ENCODE results near the gene BCL2L1.

Gene BCL2L1

DNA sequence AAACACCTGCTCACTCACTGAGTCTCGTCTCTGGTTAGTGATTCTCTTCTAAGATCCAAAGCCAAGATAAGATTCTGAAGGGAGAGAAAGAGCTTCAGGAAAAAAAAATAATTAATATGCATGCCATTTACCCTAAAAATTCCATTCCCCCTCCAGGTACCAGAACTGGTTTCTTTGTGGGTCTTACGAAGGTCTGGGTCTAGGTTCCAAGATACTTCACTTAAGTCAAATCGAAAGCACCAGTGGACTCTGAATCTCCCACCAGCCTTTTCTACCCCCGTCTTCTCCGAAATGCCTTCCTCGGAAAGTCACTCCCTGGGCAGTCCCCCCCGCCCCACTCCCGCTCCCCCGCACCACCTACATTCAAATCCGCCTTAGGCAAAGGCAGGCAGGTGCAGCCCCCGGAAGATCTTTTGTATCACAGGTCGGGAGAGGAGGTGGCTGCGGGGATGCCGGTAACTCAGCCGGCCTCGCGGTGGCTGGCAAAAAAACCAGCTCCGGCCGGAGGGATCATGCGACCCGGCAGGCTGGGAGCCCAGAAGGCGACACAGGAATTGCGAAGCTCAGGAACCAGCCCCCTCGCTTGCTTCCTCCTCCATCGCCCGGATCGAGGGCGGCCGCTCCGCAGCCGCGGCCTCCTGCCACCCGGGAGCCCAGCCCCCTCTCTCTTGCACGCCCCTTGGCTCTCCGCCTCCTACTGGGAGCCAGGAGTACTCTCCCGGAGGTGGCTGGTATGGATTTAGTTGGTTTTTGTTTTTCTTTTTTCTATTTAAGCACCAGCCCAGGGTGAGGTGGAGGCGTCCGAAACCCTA lies at the start of gene BCL2L1:
Gene BCL2L1, minus strand, starts transcription at position 612 of the 812 bp plus-strand sequence. CDS start 650 bp downstream, outside the sequence.
- H3K27me3 ChIP-seq (ENCODE audit: insufficient read depth, low read length), result no peaks in the 10 kb centered on the region
- H3K4me1 ChIP-seq (ENCODE audit: insufficient read depth, low read length), result peaks cover 40% of the 10 kb centered on the region
- H3K4me3 ChIP-seq (ENCODE audit: low read length), result peak within 1 kb of the TSS; percentile 66
- H3K36me3 ChIP-seq (ENCODE audit: insufficient read depth, low read length), result peaks cover 31% of the 10 kb centered on the region
- H2AFZ ChIP-seq (ENCODE audit: low read depth, low read length), result peak within 1 kb of the TSS; percentile 78
- H3K9me3 ChIP-seq (ENCODE audit: low read length), result peaks cover 2% of the 10 kb centered on the region

DNA sequence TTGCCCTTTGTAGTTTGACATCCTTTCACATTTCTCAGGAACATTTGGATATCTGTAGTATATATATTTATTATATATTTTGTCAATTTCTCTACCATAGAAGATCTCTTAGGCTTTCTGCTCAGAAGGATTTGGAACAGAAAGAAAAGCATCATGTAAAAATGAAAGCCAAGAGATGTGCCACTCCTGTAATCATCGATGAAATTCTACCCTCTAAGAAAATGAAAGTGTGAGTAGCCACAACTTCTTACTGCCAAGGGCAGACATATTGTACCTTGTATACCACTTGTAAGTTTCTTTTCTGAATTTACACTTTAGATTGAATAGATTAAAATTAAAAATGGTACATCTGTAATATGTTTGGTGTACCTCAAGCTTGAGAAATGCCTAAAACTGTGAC lies 47.6 kb upstream of the BCL2L1 start:
- no peak overlapping the region for H3K4me3 ChIP-seq (ENCODE audit: low read length)
- H3K9me3 ChIP-seq (ENCODE audit: low read length), result peaks cover 2% of the 10 kb centered on the region
- peaks cover 66% of the 10 kb centered on the region for H3K36me3 ChIP-seq (ENCODE audit: insufficient read depth, low read length)
- H3K4me1 ChIP-seq (ENCODE audit: insufficient read depth, low read length), result no peaks in the 10 kb centered on the region
- H2AFZ ChIP-seq (ENCODE audit: low read depth, low read length), result no peak overlapping the region
- no peaks in the 10 kb centered on the region for H3K27me3 ChIP-seq (ENCODE audit: insufficient read depth, low read length)

DNA sequence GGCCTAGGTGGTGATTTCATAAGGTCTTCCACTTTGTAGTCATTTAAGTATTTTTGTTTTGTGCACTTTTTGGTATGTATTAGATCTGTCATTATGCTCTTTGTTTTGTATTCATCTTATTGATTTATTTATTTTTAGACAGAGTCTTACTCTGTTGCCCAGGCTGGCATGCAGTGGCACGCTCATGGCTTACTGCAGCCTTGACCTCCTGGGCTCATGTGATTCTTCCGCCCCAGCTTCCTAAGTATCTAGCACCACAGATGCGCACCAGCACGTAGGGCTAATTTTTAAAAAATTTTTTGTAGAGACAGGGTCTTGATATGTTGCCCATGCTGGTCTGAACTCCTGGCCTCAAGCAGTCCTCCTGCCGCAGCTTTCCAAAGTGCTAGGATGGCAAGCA lies 47.0 kb upstream of the BCL2L1 start:
- Histone ChIP-seq H3K9me3 (ENCODE audit: low read length) (peaks cover 2% of the 10 kb centered on the region), H2AFZ (ENCODE audit: low read depth, low read length) (no peak overlapping the region), H3K27me3 (ENCODE audit: insufficient read depth, low read length) (no peaks in the 10 kb centered on the region), H3K36me3 (ENCODE audit: insufficient read depth, low read length) (peaks cover 67% of the 10 kb centered on the region), H3K4me1 (ENCODE audit: insufficient read depth, low read length) (no peaks in the 10 kb centered on the region), H3K4me3 (ENCODE audit: low read length) (no peak overlapping the region)

DNA sequence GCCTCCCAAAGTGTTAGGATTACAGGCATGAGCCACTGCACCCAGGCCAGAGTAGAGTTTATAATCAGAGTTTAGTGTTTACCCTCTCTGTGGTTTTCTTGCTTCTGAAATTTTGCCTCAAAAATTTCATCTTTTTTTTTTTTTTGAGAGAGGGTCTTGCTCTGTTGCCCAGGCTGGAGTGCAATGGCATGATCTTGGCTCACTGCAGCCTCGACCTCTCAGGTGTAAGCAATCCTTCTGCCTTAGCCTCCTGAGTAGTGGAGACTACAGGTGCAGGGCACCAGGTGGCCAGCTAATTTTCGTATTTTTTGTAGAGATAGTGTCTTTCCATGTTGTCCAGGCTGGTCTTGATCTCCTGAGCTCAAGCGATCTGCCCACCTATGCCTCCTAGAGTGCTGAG lies 45.1 kb upstream of the BCL2L1 start:
- peaks cover 68% of the 10 kb centered on the region for H3K36me3 ChIP-seq (ENCODE audit: insufficient read depth, low read length)
- no peak overlapping the region for H2AFZ ChIP-seq (ENCODE audit: low read depth, low read length)
- H3K4me1 ChIP-seq (ENCODE audit: insufficient read depth, low read length), result no peaks in the 10 kb centered on the region
- H3K27me3 ChIP-seq (ENCODE audit: insufficient read depth, low read length), result no peaks in the 10 kb centered on the region
- no peak overlapping the region for H3K4me3 ChIP-seq (ENCODE audit: low read length)
- peaks cover 2% of the 10 kb centered on the region for H3K9me3 ChIP-seq (ENCODE audit: low read length)

DNA sequence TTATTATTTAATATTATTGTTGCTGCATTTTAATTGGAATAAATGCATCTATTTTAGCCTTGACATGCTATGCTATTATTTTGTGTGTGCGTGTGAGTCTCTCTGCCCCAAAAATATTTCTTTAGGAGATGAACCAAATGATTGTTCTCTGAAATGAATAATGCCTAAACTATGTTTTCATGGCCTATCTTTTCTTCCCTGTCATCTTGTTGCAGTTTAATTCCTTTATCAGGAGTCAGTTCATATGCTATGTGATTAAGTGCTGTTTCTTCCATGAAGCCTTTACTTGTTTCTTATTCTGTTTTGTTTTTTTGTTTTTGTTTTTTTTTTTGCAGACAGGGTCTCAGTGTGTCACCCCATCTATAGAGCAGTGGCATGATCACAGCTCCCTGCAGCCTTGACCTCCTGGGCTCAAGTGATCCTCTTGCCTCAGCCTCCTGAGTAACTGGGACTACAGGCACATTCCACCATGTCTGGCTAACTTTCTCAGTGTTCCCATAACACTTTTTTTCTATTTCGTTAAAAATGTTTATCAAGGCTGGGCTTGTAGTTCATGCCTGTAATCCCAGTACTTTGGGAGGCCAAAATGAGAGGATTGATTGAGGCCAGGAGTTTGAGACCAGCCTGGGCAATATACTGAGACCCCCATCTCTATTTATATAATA lies 42.1 kb upstream of the BCL2L1 start:
- H3K27me3 ChIP-seq (ENCODE audit: insufficient read depth, low read length), result no peaks in the 10 kb centered on the region
- H3K4me1 ChIP-seq (ENCODE audit: insufficient read depth, low read length), result no peaks in the 10 kb centered on the region
- no peak overlapping the region for H2AFZ ChIP-seq (ENCODE audit: low read depth, low read length)
- H3K9me3 ChIP-seq (ENCODE audit: low read length), result peaks cover 2% of the 10 kb centered on the region
- H3K4me3 ChIP-seq (ENCODE audit: low read length), result no peak overlapping the region
- peaks cover 59% of the 10 kb centered on the region for H3K36me3 ChIP-seq (ENCODE audit: insufficient read depth, low read length)

DNA sequence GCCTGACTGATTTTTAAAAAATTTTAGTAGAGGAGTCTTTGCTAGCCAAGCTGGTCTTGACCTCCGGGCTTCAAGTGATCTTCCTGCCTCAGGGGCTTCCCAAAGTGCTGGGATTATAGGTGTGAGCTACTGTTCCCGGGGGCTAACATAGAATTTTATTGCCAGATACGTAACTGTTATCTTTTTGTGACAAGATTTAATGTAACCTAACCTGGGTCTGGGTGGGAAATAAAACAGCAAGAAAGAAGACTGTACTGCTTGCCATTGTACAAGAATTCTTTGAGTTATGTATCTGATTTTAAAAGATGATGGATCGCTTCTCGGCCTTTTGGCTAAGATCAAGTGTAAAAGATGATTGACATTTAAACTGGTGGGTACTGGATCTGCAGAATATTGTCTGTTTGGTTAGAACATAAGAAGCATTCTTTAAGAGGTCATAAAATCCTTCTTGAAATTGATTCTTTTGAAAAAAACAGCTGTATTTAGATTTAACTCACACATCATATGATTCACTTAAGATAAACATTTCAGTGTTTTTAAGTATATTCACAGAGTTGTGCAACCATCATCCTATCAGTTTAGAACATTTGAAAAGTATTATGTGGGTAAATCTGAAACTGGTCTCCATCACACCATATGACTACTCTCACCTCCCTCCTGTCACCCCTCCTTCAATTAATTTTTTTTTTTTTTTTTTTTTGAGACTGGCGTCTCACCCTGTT lies 38.0 kb upstream of the BCL2L1 start:
- no peak overlapping the region for H2AFZ ChIP-seq (ENCODE audit: low read depth, low read length)
- no peaks in the 10 kb centered on the region for H3K4me1 ChIP-seq (ENCODE audit: insufficient read depth, low read length)
- H3K4me3 ChIP-seq (ENCODE audit: low read length), result no peak overlapping the region
- H3K27me3 ChIP-seq (ENCODE audit: insufficient read depth, low read length), result no peaks in the 10 kb centered on the region
- H3K9me3 ChIP-seq (ENCODE audit: low read length), result peaks cover 2% of the 10 kb centered on the region
- H3K36me3 ChIP-seq (ENCODE audit: insufficient read depth, low read length), result peaks cover 56% of the 10 kb centered on the region

DNA sequence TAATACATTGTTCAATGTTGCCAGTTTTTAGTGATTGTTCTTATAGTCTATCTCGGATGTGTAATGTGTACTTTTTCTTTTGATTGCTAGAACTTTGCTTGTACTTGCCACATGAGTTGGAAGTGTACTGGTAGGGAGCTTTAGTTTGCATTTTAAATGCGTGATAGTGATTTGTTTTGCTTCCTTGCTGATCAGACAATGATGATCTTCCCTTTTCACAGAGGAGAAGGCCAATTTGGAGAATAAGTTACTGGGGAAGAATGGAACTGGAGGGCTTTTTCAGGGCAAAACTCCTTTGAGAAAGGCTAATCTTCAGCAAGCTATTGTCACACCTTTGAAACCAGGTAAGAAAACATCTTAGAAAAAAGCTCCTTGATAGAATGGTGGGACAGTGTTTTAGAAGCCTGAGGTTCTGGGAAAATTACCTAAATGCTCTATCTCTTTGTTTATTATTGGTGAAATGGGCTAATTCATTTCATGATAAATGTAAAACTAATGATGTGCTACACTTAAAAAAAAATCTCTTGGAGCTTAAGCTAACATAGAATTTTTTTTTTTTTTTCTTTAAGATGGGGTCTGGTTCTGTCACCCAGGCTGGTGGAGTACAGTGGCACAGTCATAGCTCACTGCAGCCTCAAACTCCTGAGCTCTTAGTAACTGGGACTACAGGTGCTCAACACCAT lies 37.3 kb upstream of the BCL2L1 start:
- Histone ChIP-seq H3K4me1 (ENCODE audit: insufficient read depth, low read length) (no peaks in the 10 kb centered on the region), H2AFZ (ENCODE audit: low read depth, low read length) (no peak overlapping the region), H3K9me3 (ENCODE audit: low read length) (no peaks in the 10 kb centered on the region), H3K4me3 (ENCODE audit: low read length) (no peak overlapping the region), H3K36me3 (ENCODE audit: insufficient read depth, low read length) (peaks cover 51% of the 10 kb centered on the region), H3K27me3 (ENCODE audit: insufficient read depth, low read length) (no peaks in the 10 kb centered on the region)

DNA sequence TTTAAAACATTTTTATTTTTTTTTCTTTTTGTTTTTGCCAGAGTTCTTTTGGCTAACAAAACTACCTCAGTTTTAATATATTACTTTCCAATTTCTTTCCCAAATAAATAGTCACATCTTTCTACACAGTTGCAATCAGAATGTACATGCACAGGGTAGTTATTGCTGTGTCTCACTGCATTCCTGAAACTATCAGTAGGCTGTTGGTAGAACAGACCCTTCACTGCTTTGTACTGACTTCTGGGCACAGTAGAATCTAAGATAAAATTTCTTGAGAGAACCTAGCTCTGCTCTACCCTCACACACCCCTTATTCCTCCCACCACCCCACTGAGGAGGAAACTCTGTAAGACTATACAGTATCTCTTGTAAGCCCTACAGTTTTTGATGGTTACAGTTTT lies 36.3 kb upstream of the BCL2L1 start:
- Histone ChIP-seq H3K9me3 (ENCODE audit: low read length) (no peaks in the 10 kb centered on the region), H3K4me1 (ENCODE audit: insufficient read depth, low read length) (no peaks in the 10 kb centered on the region), H3K4me3 (ENCODE audit: low read length) (no peak overlapping the region), H3K36me3 (ENCODE audit: insufficient read depth, low read length) (peaks cover 44% of the 10 kb centered on the region), H3K27me3 (ENCODE audit: insufficient read depth, low read length) (no peaks in the 10 kb centered on the region), H2AFZ (ENCODE audit: low read depth, low read length) (no peak overlapping the region)

DNA sequence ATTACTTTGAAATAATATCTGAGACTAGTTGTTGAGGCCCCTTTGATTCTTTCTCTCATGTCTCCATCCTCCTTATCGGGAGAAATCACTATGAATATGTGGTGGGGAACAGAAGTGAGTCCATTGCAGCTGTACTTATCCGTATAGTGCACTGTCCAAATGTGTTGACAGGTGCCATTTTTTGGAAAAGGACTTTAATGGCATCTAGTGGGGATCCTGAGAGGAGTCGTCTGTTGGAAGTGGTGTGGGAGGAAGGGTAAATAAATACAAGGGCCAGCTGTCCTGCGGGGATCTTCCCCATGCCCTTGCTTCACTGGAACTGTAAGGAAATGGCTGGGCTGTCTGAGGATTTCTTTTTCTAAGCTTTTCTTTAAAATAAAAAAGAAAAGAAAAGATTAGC lies 35.9 kb upstream of the BCL2L1 start:
- Histone ChIP-seq H2AFZ (ENCODE audit: low read depth, low read length) (no peak overlapping the region), H3K4me1 (ENCODE audit: insufficient read depth, low read length) (no peaks in the 10 kb centered on the region), H3K4me3 (ENCODE audit: low read length) (no peak overlapping the region), H3K27me3 (ENCODE audit: insufficient read depth, low read length) (no peaks in the 10 kb centered on the region), H3K9me3 (ENCODE audit: low read length) (no peaks in the 10 kb centered on the region), H3K36me3 (ENCODE audit: insufficient read depth, low read length) (peaks cover 42% of the 10 kb centered on the region)

DNA sequence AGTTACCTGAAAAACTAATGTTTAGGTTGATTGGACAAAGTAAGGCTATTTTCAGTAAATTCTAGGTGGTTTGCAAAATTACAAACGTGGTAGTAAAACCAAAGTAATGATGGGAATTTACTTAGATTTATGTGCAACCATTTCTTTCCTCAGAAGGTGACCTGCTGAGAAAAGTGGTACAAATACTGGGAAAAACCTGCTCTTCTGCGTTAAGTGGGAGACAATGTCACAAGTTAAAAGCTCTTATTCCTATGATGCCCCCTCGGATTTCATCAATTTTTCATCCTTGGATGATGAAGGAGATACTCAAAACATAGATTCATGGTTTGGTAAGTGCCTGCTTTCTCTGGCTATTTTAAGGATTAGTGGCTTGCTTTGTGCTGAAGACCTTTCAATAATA lies 34.6 kb upstream of the BCL2L1 start:
- Histone ChIP-seq H3K4me1 (ENCODE audit: insufficient read depth, low read length) (no peaks in the 10 kb centered on the region), H3K9me3 (ENCODE audit: low read length) (no peaks in the 10 kb centered on the region), H3K36me3 (ENCODE audit: insufficient read depth, low read length) (peaks cover 47% of the 10 kb centered on the region), H3K4me3 (ENCODE audit: low read length) (no peak overlapping the region), H3K27me3 (ENCODE audit: insufficient read depth, low read length) (no peaks in the 10 kb centered on the region), H2AFZ (ENCODE audit: low read depth, low read length) (no peak overlapping the region)

DNA sequence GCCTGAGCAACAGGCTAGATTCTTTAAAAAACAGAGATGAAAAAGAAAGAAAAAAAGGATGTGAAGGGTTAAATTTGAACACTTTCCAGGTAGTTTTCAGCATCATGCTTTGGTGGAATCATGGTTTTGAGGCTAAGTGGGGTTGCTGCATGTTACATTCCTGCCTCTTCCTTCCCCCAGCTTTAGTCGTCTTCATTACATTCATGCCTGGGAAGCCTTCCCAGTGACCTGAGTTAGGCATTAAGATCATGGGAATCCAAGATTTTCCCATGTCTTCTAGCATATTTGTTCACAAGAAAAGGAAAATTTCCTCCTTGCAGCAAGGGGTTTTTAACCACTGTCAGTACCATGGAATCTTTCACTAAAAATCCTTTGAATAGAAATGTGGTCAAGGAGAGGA lies 28.5 kb upstream of the BCL2L1 start:
- H2AFZ ChIP-seq (ENCODE audit: low read depth, low read length), result no peak overlapping the region
- no peak overlapping the region for H3K4me3 ChIP-seq (ENCODE audit: low read length)
- no peaks in the 10 kb centered on the region for H3K4me1 ChIP-seq (ENCODE audit: insufficient read depth, low read length)
- H3K36me3 ChIP-seq (ENCODE audit: insufficient read depth, low read length), result peaks cover 22% of the 10 kb centered on the region
- H3K27me3 ChIP-seq (ENCODE audit: insufficient read depth, low read length), result no peaks in the 10 kb centered on the region
- no peaks in the 10 kb centered on the region for H3K9me3 ChIP-seq (ENCODE audit: low read length)

DNA sequence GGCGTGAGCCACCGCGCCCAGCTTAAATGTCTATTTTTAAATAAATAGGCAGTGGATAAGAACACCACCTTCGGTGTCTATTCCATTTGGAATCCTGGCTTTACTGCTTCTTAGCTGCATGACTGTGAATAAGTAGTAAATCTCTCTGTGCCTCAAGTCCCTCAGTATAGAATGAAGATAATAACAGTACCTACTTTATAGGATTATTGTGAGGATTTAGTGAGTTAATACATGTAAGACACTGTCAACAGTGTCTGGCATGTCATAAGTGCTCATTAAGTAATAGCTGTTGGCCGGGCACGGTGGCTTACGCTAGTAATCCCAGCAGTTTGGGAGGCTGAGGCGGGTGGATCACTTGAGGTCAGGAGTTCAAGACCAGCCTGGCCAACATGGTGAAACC lies 26.6 kb upstream of the BCL2L1 start:
- no peaks in the 10 kb centered on the region for H3K4me1 ChIP-seq (ENCODE audit: insufficient read depth, low read length)
- H3K9me3 ChIP-seq (ENCODE audit: low read length), result no peaks in the 10 kb centered on the region
- no peak overlapping the region for H3K4me3 ChIP-seq (ENCODE audit: low read length)
- no peaks in the 10 kb centered on the region for H3K27me3 ChIP-seq (ENCODE audit: insufficient read depth, low read length)
- peaks cover 34% of the 10 kb centered on the region for H3K36me3 ChIP-seq (ENCODE audit: insufficient read depth, low read length)
- H2AFZ ChIP-seq (ENCODE audit: low read depth, low read length), result no peak overlapping the region

DNA sequence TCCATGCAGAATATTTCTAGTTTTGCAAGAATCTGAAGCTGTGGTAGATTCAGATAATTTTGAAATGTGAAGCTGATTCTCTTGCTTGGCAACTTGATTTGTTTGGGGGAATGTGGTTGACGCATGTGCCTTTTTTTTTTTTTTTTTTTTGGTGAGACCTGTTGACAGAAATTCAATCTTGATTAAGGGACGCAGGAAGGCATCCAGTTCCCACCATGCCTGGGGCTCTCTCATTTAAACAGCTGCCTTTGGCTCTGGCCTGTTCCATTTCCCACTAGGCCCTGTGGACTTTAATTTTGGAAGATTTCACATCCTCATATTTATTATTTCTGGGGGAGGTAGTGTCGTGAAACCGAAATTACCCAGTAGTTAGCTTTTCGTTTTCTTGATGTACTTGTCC lies 25.0 kb upstream of the BCL2L1 start:
- H2AFZ ChIP-seq (ENCODE audit: low read depth, low read length), result no peak overlapping the region
- H3K4me3 ChIP-seq (ENCODE audit: low read length), result no peak overlapping the region
- peaks cover 31% of the 10 kb centered on the region for H3K36me3 ChIP-seq (ENCODE audit: insufficient read depth, low read length)
- H3K4me1 ChIP-seq (ENCODE audit: insufficient read depth, low read length), result no peaks in the 10 kb centered on the region
- H3K9me3 ChIP-seq (ENCODE audit: low read length), result no peaks in the 10 kb centered on the region
- H3K27me3 ChIP-seq (ENCODE audit: insufficient read depth, low read length), result no peaks in the 10 kb centered on the region
